HEK293 (cell line): Measurements from ENCODE around the gene EYA3.
A peak's percentile ranks its signal among the peaks of the same experiment; 100 is the strongest.

Experiments used
- CTCF ChIA-PET: fragments of 350-600 bp; formaldehyde crosslinking; extraction: SDS; loops from one replicate; lab custom pipeline; 2021; ENCODE audit warnings: antibody characterized with exemption; lab: Yijun Ruan, JAX
- POLR2A ChIA-PET: fragments of 300-600 bp; formaldehyde crosslinking; extraction: SDS; loops from one replicate; lab custom pipeline; 2020; ENCODE audit warnings: antibody characterized with exemption, inconsistent platforms; lab: Yijun Ruan, JAX
- H3K27ac ChIP-seq: fragments of 200-500 bp; sonication (Bioruptor generic); 2 replicates; pipeline ENCODE4 v1.5.1; 2014; ENCODE audit warnings: low read depth, low read length, control low read depth, inconsistent platforms; ENCODE audit errors: extremely low read depth
- H3K36me3 ChIP-seq, 2 experiments: fragments of 200-500 bp in 1 of 2; sonication (Bioruptor generic) in 1 of 2; 1 replicate in 1 of 2; 2 replicates in 1 of 2; pipeline ENCODE4 v1.5.1; 2014 to 2017; ENCODE audit warnings: inconsistent platforms in 2 of 2, low read length in 2 of 2; ENCODE audit not compliant: control insufficient read depth in 2 of 2, insufficient read depth in 1 of 2
- H3K4me1 ChIP-seq: fragments of 200-500 bp; sonication (Bioruptor generic); 2 replicates; pipeline ENCODE4 v1.5.1; 2014; ENCODE audit warnings: mild to moderate bottlenecking, low read length, inconsistent platforms; ENCODE audit not compliant: control insufficient read depth, insufficient read depth
- H3K4me3 ChIP-seq: 2 replicates; pipeline ENCODE4 v1.5.1; 2011; ENCODE audit warnings: low read depth, mild to moderate bottlenecking, control low read depth, low read length, moderate library complexity
- H3K9me3 ChIP-seq: fragments of 200-500 bp; sonication (Bioruptor generic); 2 replicates; pipeline ENCODE4 v1.5.1; 2014; ENCODE audit warnings: low read depth, low read length, inconsistent platforms; ENCODE audit not compliant: control insufficient read depth, insufficient read depth
- BCL11A ChIP-seq: fragments of 450-650 bp; formaldehyde crosslinking; IDR thresholded peaks from 2 replicates; pipeline ENCODE4 v1.5.1; 2016; ENCODE audit warnings: low read depth, missing biosample characterization, missing genetic modification characterization
- SP7 ChIP-seq: fragments of 450-650 bp; formaldehyde crosslinking; IDR thresholded peaks from 2 replicates; pipeline ENCODE4 v1.5.1; 2016; ENCODE audit warnings: missing biosample characterization, missing genetic modification characterization
- WT1 ChIP-seq: fragments of 450-650 bp; formaldehyde crosslinking; IDR thresholded peaks from 2 replicates; pipeline ENCODE4 v1.5.1; 2016; ENCODE audit warnings: missing biosample characterization, missing genetic modification characterization
- ZFP69B ChIP-seq: fragments of 450-650 bp; formaldehyde crosslinking; IDR thresholded peaks from 2 replicates; pipeline ENCODE4 v1.5.1; 2016; ENCODE audit warnings: missing biosample characterization, missing genetic modification characterization
- ZNF341 ChIP-seq: fragments of 450-650 bp; formaldehyde crosslinking; IDR thresholded peaks from 2 replicates; pipeline ENCODE4; 2016; ENCODE audit warnings: low read depth, missing biosample characterization, missing genetic modification characterization
- ZNF423 ChIP-seq: fragments of 450-650 bp; formaldehyde crosslinking; IDR thresholded peaks from 2 replicates; pipeline ENCODE4 v1.5.1; 2016; ENCODE audit warnings: missing biosample characterization, missing genetic modification characterization
- ZNF433 ChIP-seq: fragments of 450-650 bp; formaldehyde crosslinking; IDR thresholded peaks from 2 replicates; pipeline ENCODE4 v1.5.1; 2016; ENCODE audit warnings: missing biosample characterization, missing genetic modification characterization, low read depth
- ZNF585B ChIP-seq: fragments of 450-650 bp; formaldehyde crosslinking; IDR thresholded peaks from 2 replicates; pipeline ENCODE4 v1.5.1; 2016; ENCODE audit warnings: missing biosample characterization, missing genetic modification characterization
- ZNF596 ChIP-seq: fragments of 450-650 bp; IDR thresholded peaks from 2 replicates; pipeline ENCODE4 v1.5.0; 2018; ENCODE audit warnings: missing biosample characterization, mild to moderate bottlenecking, missing genetic modification characterization, moderate library complexity
- ZNF670 ChIP-seq: fragments of 450-650 bp; formaldehyde crosslinking; IDR thresholded peaks from 2 replicates; pipeline ENCODE4 v1.5.1; 2016; ENCODE audit warnings: missing biosample characterization, missing genetic modification characterization, low read depth
- ZNF747 ChIP-seq: fragments of 450-650 bp; formaldehyde crosslinking; IDR thresholded peaks from 2 replicates; pipeline ENCODE4 v1.5.1; 2016; ENCODE audit warnings: missing biosample characterization, missing genetic modification characterization
- ZNF785 ChIP-seq: fragments of 450-650 bp; formaldehyde crosslinking; IDR thresholded peaks from 2 replicates; pipeline ENCODE4 v1.5.1; 2016; ENCODE audit warnings: missing biosample characterization, missing genetic modification characterization
- ZNF830 ChIP-seq: fragments of 450-650 bp; IDR thresholded peaks from 2 replicates; pipeline ENCODE4 v1.5.0; 2018; ENCODE audit warnings: missing biosample characterization, missing genetic modification characterization, low read depth, mild to moderate bottlenecking, moderate library complexity
- ZSCAN4 ChIP-seq: fragments of 450-650 bp; formaldehyde crosslinking; IDR thresholded peaks from 2 replicates; pipeline ENCODE4 v1.5.1; 2017; ENCODE audit warnings: missing biosample characterization, missing genetic modification characterization
- TF ChIP-seq, protein P1 (sequence below): fragments of 450-650 bp; formaldehyde crosslinking; IDR thresholded peaks from 2 replicates; pipeline ENCODE4 v1.5.1; 2016; ENCODE audit warnings: missing biosample characterization, missing genetic modification characterization
- TF ChIP-seq, protein P2 (sequence below): fragments of 450-650 bp; formaldehyde crosslinking; IDR thresholded peaks from 2 replicates; pipeline ENCODE4 v1.5.1; 2016; ENCODE audit warnings: missing biosample characterization, missing genetic modification characterization
- TF ChIP-seq, protein P3 (sequence below): fragments of 450-650 bp; formaldehyde crosslinking; optimal IDR thresholded peaks from 2 replicates; pipeline ENCODE3; 2016; ENCODE audit warnings: missing biosample characterization, mild to moderate bottlenecking, missing genetic modification characterization
- TF ChIP-seq, protein P4 (sequence below): fragments of 450-650 bp; formaldehyde crosslinking; IDR thresholded peaks from 2 replicates; pipeline ENCODE4 v1.5.1; 2017; ENCODE audit warnings: missing biosample characterization, missing genetic modification characterization

EYA3 gene

GRCh38 chr1:27957655-27958054, 130.8 kb downstream of the EYA3 start:
- CTCF ChIA-PET = interaction anchor here (4.6 kb wide), 1 partner anchor 18 kb away, joined by 32 read pairs; no protein-coding TSS in a partner anchor
- TF ChIP-seq ZNF670 (tag by site-specific recombination) (no peak), ZNF785 (tag by site-specific recombination) (no peak), ZNF423 (tag by site-specific recombination) (no peak), WT1 (no peak), ZNF596 (tag by site-specific recombination) (no peak), ZNF747 (tag by site-specific recombination) (no peak), BCL11A (tag by site-specific recombination) (no peak), ZNF830 (tag by site-specific recombination) (no peak), ZNF433 (tag by site-specific recombination) (no peak), ZSCAN4 (tag by site-specific recombination) (no peak), ZNF585B (tag by site-specific recombination) (no peak), ZFP69B (no peak), SP7 (tag by site-specific recombination) (no peak)
- TF ChIP-seq, protein P1, sequence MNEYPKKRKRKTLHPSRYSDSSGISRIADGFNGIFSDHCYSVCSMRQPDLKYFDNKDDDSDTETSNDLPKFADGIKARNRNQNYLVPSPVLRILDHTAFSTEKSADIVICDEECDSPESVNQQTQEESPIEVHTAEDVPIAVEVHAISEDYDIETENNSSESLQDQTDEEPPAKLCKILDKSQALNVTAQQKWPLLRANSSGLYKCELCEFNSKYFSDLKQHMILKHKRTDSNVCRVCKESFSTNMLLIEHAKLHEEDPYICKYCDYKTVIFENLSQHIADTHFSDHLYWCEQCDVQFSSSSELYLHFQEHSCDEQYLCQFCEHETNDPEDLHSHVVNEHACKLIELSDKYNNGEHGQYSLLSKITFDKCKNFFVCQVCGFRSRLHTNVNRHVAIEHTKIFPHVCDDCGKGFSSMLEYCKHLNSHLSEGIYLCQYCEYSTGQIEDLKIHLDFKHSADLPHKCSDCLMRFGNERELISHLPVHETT = no peak
- TF ChIP-seq, protein P2, sequence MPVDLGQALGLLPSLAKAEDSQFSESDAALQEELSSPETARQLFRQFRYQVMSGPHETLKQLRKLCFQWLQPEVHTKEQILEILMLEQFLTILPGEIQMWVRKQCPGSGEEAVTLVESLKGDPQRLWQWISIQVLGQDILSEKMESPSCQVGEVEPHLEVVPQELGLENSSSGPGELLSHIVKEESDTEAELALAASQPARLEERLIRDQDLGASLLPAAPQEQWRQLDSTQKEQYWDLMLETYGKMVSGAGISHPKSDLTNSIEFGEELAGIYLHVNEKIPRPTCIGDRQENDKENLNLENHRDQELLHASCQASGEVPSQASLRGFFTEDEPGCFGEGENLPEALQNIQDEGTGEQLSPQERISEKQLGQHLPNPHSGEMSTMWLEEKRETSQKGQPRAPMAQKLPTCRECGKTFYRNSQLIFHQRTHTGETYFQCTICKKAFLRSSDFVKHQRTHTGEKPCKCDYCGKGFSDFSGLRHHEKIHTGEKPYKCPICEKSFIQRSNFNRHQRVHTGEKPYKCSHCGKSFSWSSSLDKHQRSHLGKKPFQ (tag by site-specific recombination) = no peak
- TF ChIP-seq, protein P3, sequence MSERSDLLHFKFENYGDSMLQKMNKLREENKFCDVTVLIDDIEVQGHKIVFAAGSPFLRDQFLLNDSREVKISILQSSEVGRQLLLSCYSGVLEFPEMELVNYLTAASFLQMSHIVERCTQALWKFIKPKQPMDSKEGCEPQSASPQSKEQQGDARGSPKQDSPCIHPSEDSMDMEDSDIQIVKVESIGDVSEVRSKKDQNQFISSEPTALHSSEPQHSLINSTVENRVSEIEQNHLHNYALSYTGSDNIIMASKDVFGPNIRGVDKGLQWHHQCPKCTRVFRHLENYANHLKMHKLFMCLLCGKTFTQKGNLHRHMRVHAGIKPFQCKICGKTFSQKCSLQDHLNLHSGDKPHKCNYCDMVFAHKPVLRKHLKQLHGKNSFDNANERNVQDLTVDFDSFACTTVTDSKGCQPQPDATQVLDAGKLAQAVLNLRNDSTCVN (tag by site-specific recombination) = no peak
- no peaks in the 10 kb centered on the region for H3K4me1 ChIP-seq
- POLR2A ChIA-PET = no interaction called here
- no peak overlapping the region for H3K27ac ChIP-seq
- H3K4me3 ChIP-seq = no peak overlapping the region
- no peaks in the 10 kb centered on the region for H3K36me3 ChIP-seq
- H3K9me3 ChIP-seq = no peaks in the 10 kb centered on the region

DNA sequence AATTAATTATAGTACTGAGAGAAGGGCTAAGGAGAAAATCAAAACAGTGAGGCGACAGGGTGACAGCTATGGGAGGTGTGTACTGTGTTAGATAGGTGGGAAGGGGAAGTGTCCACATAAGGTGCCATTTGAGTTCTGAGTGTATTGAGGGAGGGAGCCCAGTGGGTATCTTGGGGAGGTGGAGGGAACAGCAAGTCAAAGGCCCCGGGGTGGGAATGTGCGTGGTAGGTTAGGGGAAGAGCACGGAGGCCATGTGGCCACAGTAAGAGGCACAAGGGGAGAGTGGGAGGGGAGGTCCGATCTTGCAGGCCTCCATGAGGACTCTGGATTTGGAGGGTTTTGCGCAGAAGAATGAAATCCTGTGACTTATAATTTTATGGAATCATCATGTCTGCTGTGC, 131.6 kb downstream of the EYA3 start:
- POLR2A ChIA-PET = no interaction called here
- no peaks in the 10 kb centered on the region for H3K4me1 ChIP-seq
- no peak overlapping the region for H3K27ac ChIP-seq
- CTCF ChIA-PET = interaction anchor here (0.7 to 4.6 kb wide), 3 partner anchors 17 to 99 kb away, joined by 3 to 32 read pairs (median 3); no protein-coding TSS in a partner anchor
- no peaks in the 10 kb centered on the region for H3K36me3 ChIP-seq
- peak; percentile 97 for TF ChIP-seq ZNF341 (tag by site-specific recombination)
- TF ChIP-seq, protein P4, sequence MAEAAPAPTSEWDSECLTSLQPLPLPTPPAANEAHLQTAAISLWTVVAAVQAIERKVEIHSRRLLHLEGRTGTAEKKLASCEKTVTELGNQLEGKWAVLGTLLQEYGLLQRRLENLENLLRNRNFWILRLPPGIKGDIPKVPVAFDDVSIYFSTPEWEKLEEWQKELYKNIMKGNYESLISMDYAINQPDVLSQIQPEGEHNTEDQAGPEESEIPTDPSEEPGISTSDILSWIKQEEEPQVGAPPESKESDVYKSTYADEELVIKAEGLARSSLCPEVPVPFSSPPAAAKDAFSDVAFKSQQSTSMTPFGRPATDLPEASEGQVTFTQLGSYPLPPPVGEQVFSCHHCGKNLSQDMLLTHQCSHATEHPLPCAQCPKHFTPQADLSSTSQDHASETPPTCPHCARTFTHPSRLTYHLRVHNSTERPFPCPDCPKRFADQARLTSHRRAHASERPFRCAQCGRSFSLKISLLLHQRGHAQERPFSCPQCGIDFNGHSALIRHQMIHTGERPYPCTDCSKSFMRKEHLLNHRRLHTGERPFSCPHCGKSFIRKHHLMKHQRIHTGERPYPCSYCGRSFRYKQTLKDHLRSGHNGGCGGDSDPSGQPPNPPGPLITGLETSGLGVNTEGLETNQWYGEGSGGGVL (tag by site-specific recombination) = no peak
- H3K9me3 ChIP-seq = no peaks in the 10 kb centered on the region
- H3K4me3 ChIP-seq = no peak overlapping the region
